Posterior vena cava (tissue), 2 donors: Measurements from ENCODE around the gene NDUFV1. TPM values are rescaled to one million over a fixed set of nuclear protein-coding genes. Genes with fewer than 3 reads are reported as not detected.
"Not testable (repeated sequence)": the region's sequence is repeated elsewhere in the genome, so short reads cannot be mapped to it uniquely, and the experiment has no call there.

Experiments used
- DNase-seq: peaks from one replicate; pipeline ENCODE4 v3.0.0-alpha.2; 2020; ENCODE audit warnings: low spot score
- intact Hi-C, 2 donors: fragments of 100-400 bp; cut with DNase I; formaldehyde crosslinking; loops; one replicate each; pipeline versions ENCODE4 v1.14.1 to v1.14.2; 2022 to 2023
- total RNA-seq, 2 donors: library from RNA; stranded (reverse); fragmentation: NEBNext Ultra II Directional; extraction: Animal tissue kit (Norgen Biotek cat#: 25700); gene quantifications; one replicate each; pipeline ENCODE4 v1.2.1, GENCODE V29; 2021
- donor health status: DM: yes; HTN: yes; CAD: no.
- donor health status: DM: yes; HTN: yes; CAD: no.

NDUFV1 gene
- total RNA-seq, 2 donors from 2014 or later = 112 to 116 TPM

DNA sequence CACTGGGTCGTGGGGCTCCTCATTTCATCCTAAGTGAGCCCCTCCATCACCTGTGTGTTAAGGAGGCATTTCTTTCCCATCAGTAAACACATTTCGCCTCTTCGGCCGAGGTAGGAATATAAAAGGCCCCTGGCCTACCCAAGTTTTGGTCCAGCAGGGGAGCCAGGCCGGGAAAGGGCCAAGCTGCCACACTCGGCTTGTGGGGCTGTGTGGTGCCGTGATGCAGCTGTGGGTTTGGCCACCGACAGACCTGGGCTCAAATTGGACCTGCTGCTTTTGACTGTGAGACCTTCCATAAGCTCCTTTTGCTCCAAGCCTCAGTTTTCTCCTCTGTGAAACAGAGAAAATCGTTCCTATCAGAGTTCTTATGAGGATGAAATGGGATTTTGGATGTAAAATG is 771 bp downstream of the NDUFV1 start:
- intact Hi-C loops = no loop called here
- DNase-seq = peak; percentile 55

DNA sequence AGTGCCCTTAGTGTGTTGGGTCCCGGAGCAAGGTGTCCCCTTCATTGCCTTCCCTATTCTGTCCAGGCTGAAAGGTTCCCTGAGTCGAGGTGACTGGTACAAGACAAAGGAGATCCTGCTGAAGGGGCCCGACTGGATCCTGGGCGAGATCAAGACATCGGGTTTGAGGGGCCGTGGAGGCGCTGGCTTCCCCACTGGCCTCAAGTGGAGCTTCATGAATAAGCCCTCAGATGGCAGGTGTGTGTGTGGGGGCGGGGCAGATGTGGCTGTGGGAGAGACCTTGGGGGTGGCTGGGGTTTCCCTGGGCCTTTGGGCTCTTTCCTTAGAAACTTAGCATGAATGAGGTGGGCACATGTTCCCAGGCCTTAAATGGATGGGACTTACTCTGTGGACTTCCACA is 1.8 kb downstream of the NDUFV1 start:
- DNase-seq = peak; percentile 77
- intact Hi-C loops = no loop called here

DNA sequence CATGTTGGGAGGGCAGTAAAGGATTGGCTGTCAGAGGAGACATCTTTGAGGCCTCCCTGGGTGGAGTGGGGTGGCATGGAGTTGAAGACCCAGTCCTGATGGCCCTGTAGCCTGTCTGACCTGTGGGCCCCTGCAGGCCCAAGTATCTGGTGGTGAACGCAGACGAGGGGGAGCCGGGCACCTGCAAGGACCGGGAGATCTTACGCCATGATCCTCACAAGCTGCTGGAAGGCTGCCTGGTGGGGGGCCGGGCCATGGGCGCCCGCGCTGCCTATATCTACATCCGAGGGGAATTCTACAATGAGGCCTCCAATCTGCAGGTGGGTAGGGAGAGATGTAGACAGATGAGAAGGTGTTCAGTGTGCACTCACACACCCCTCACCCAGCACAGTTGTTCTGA is 2.6 kb downstream of the NDUFV1 start:
- DNase-seq = peak; percentile 68
- intact Hi-C loops = no loop called here

DNA sequence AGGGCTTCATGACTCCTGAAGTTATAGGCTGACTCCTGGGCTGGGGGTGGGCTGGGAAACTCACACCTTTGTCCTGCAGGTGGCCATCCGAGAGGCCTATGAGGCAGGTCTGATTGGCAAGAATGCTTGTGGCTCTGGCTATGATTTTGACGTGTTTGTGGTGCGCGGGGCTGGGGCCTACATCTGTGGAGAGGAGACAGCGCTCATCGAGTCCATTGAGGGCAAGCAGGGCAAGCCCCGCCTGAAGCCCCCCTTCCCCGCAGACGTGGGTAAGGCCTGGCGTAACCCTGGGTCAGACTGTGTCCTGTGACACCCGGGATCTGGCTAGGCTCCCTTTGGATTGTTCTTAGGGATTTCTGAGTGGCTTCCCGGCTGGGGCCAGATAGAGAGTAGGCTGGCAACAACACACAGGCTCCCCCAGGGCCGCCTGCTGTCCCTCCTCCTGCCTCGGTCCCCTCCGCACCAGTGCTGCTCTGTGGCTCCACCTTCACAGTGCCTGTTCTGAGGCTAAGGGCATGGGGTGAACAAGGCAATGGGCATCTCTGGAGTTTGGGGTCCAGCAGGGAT is 3.6 kb downstream of the NDUFV1 start:
- DNase-seq = peak; percentile 66
- intact Hi-C loops = loop anchor here in 1 of 2 donors (2.0 kb wide), 1 partner anchor 72 kb away; no protein-coding TSS in a partner anchor

DNA sequence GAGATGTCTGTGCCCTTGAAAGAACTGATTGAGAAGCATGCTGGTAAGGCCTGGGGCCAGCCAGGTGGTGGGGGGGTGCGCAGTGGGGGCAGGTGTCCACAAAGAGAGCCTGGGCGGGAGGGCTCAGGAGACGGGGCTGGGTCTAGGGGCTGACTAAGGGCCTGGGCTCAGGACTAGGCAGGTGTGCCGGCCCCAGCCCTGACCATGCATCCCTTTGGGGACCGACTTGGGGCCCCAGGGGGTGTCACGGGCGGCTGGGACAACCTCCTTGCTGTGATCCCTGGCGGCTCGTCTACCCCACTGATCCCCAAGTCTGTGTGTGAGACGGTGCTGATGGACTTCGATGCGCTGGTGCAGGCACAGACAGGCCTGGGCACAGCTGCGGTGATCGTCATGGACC is 4.4 kb downstream of the NDUFV1 start:
- intact Hi-C loops = loop anchor here in 1 of 2 donors (2.0 kb wide), 1 partner anchor 72 kb away; no protein-coding TSS in a partner anchor

DNA sequence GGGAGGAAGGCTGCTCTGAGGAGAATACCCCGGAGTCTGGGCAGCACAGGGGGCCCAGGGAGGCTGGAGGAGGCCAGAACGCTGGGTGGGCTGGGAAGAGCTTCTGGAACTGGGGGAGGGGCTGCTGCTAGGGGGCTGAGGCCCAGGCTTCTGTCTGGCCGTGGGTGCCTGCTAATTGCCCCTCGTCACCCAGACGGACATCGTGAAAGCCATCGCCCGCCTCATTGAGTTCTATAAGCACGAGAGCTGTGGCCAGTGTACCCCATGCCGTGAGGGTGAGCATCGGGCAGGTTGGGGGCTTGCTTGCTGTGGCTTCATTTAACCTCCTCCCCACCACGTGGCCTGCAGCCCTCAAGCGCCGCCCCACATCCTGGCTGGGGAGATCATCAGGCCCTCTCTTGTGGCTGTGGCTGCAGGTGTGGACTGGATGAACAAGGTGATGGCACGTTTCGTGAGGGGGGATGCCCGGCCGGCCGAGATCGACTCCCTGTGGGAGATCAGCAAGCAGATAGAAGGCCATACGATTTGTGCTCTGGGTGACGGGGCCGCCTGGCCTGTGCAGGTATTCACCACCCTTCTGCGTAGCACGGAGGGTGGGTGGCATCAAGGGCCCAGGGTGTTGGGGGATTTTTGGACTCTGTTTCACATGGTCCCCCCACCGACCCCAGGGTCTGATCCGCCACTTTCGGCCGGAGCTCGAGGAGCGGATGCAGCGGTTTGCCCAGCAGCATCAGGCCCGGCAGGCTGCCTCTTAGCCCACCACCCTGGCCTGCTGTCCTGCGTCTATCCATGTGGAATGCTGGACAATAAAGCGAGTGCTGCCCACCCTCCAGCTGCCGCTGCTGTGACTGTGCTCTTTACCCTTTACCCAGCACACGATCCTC is 5.2 kb downstream of the NDUFV1 start:
- peak; percentile 80 for DNase-seq
- intact Hi-C loops = loop anchor here in 1 of 2 donors (2.0 kb wide), 1 partner anchor 71 kb away; no protein-coding TSS in a partner anchor

More for the DNA sequence above, 4.4 kb downstream of the NDUFV1 start:
- peak; percentile 78 for DNase-seq

DNA sequence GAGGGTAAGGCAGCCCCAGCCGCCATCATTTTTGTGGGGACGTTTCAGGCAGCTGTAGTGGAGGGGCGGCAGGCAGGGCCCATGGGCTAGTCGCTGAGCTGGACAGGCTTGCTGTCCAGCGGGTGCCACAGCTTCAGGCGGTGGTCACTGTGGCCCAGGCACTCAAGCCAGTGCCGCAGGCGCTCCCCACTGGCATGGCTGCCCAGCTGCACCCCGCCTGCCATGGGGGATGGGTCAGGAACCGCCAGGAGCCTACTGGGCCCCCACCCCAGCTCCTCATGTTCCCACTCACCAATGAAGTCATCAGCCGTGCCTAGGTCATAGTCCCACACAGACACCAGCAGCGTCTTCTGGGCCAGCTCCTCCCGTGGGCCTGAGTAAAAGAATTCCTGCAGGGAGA is 6.0 kb downstream of the NDUFV1 start:
- intact Hi-C loops = no loop called here
- DNase-seq = peak; percentile 73

DNA sequence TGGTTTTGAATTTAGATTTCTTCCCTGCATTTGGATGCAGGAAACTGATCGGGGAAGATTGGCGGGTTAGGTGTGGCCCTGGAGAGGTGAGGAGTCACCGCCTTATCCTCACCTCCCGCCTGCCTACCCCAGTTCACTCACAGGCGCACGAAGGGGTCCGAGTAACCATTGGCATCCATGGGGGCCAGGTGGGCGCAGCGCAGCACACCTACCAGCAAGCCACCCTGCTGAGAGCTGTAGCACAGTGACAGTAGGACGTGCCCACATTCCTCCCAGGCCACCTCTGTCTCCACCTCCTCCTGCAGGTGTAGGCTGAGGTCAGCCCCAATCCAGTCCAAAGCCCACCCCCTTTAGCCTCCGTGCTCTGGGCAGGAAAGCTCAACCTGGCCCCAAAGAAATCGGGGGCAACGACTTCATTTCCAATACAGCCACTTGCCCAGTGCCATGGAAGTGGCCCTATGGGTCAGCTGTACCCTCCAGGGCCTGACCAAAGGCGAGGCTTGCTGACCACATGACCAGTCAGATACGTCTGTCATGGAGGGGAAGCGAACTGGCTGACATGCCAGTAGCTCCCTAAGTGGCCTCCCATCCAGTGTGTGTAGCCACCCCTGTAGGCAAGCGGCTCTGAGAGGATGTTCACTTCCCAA is 6.7 kb downstream of the NDUFV1 start:
- intact Hi-C loops = no loop called here
- peak; percentile 80 for DNase-seq

DNA sequence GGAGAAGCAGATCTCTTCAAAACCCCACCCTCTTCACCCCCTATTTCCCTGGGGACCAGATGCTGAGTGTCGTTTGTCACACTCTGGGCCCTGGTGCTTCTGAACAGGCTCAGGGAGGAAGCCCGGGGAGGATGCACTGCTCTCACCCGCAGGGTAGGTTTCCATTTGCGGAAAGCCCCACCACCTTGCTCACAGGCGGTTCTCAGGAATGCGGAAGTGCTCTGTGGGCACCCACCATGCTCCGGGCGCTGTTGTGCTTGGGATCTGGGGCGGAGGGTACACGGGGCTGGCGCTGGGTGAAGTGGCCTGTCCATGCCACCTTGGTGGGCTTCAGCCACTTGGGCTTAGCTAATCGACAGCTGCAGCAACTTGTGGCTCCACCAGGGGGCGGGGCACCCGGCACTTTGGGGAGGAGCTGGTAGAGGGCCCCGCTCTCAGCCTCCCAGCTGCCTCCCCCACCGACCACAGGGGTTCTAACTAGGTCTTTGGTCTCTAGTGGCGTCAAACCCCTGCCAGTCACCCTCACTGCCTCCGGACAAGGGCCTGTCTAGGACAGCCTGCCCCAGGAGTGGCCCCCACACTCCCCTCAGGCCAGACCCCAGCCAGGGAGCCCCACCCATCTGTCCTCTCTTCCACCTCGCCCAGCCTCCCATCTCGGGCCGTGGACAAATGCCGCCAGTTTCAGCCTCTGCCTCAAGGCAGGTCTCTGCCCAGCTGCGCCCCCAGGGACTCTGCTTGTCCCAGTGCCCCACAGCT is 7.4 kb downstream of the NDUFV1 start:
- DNase-seq = peak; percentile 88
- intact Hi-C loops = no loop called here

DNA sequence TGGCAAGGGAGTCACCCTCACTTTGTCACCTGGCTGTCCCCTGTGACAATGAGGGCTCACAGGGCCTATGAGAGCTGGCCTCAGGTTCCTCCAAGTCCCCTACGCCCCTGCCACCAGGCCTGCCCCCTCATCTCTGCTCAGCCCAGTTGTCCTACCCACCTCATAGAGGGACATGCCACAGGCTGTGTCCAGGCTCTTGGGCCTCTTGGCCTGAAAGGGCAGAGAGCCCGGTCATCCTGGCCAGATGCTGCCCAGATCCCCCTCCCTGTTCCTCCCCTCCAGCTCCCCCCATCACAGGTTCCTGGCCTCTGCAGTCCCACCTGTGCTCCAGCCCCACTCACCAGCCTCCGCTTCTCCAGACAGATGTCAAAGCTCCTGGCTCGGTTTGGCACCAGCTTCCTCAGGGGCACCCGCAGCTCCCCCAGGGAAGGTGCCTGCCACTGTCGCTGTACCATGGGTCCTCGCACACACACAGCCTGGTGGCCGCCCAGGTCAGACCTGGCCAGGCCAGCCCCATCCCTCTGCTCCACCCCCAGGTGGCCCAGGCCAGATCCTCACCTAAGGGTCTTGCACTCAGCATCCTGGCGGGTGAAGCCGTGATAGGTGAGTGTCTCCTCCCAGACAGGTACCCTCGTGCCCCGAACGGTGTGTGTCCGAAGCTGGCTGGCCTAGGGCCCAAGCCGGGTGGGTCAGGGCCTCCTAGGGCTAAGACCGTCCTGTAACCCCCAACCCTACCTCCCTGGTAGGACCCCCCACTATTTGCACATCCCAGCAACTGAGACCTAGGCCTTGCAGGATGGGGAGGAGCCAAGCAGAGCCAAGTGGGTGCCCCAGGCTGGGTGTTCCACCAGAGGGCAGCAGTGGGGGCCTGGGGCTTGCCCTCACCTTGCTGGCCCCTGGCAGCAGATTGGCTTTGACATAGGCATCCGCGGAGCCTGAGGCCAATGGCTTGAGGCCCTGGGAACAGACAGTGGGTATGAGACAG is 8.3 kb downstream of the NDUFV1 start:
- intact Hi-C loops = no loop called here
- DNase-seq = peak; percentile 76

DNA sequence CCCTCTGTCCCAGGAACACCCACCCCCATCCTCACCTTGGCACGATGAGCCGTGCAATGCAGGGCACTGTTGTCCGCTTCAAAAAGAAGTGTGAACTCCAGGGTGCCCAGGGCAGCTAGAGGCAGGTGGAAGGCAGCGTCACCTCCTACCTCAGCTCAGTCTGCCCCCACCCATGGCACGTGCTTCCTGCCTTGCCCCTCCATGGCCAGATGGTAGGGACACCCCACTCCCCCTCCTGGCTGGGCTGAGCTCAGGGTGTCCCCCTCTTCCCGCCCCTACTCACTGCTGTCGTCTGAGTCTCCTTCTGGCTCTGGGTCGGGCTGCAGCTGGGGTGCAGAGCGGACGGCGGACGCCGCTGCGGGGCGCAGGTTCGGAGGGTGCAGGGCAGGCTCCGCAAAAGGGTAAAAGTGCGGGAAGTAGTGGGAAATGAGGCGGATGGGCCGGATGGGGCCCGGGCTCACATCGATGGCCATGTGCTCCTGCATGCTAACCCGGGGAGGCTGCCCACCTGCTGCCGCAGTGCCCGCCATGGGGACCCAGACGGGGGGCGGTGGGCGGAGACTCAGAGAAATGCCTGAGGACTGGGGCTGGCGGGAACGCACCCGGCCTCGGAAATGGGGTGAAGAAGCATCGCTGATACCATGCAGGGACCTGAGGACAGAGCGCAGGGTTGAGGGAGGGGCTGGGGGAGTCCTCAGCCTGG is 9.1 kb downstream of the NDUFV1 start:
- DNase-seq = peak; percentile 69
- intact Hi-C loops = no loop called here

DNA sequence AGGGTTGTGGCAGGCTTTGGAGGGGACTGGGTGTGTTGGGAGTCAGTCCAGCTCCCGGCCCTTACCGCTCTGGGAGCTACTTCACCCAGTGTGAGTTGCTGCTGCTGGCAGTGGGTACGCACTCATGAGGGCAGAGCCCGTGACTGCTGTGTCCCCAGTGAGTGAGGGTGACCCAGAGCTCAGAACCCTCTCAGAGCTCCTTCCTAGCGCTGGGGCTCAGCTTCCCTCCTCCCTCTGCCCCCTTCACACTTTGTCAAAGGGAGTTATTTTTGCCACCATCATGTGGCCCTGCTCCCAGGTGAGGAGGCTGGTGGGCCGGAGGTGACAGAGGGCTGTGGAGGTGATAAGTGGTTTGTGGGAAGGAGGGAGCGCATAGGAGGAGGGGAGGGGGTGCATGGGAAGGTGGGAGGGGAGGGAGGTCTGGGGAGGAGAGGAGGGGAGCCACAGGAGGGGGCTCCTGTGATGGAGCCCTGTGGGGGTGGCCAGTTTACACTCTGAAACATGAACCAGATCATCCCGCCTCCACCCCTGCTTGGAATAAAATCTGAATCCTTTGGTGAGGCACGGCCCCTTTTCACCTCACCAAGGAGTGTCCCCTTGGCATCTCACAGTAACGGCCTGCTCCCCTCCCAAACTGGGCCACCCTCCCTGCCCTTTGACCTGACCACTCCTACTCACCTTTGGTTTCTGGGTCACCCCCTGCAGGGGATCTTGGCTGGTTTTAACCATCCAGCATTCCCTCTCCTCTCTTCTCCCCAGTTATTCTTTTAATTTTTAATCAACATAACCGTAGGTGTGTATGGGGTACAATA is 9.9 kb downstream of the NDUFV1 start:
- intact Hi-C loops = no loop called here
- no peak for DNase-seq

DNA sequence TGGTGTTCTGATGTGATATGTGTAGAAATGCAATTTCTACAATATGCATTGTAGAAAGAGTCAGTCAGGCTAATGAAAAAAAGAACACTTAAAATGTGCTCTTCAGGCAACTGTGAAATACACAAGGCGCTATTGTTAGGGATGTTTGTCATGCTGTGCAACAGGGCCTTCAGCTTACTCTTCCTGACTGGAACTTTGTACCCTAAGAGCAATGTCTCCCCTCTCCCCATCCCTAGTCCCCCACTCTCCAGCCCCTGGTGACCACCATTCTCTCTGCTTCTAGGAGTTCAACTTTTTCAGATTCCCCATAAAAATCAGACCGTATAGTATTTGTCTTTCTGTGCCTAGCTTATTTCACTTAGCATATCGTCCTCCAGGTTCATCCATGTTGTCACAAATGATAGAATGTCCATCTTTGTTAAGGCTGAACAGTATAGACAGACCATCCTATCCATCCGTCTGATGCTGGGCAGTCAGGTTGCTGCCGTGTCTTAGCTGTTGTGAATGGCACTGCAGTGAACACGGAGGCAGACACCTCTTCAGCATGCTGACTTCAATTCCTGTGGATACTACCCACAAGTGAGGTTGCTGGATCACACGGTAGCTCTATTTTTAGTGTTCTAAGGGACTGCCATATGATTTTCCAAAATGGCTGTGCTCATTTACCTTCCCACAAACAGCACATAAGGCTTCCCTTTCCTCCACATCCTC is 10.7 kb downstream of the NDUFV1 start:
- DNase-seq = no peak
- intact Hi-C loops = no loop called here

DNA sequence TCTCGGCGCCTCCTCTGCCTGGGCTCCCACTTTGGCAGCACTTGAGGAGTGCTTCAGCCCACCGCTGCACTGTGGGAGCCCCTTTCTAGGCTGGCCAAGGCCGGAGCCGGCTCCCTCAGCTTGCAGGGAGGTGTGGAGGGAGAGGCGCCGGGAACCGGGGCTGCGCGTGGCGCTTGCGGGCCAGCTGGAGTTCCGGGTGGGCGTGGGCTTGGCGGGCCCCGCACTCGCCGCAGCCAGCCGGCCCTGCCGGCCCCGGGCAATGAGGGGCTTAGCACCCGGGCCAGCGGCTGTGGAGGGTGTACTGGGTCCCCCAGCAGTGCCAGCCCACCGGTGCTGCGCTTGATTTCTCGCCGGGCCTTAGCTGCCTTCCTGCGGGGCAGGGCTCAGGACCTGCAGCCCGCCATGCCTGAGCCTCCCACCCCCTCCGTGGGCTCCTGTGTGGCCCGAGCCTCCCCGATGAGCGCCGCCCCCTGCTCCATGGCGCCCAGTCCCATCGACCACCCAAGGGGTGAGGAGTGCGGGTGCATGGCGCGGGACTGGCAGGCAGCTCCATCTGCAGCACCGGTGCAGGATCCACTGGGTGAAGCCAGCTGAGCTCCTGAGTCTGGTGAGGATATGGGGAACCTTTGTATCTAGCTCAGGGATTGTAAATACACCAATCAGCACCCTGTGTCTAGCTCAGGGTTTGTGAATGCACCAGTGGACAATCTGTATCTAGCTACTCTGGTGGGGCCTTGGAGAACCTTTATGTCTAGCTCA is 12.3 kb downstream of the NDUFV1 start:
- DNase-seq = peak; percentile 62

More for the DNA sequence above, 12.3 kb downstream of the NDUFV1 start:
- intact Hi-C loops = not testable (repeated sequence)
